HG02571 (cell line): Measurements from ENCODE around the gene IQGAP2.

Experiments
- ATAC-seq: cut with Tn5 transposase; IDR thresholded peaks from one replicate; pipeline ENCODE4 v1.9.1; 2021; ENCODE audit warnings: mild to moderate bottlenecking, moderate library complexity; ENCODE audit not compliant: unreplicated experiment

Gene IQGAP2

GRCh38 chr5:76556511-76557221 is 153.6 kb downstream of the IQGAP2 start:
- peak; percentile 90 for ATAC-seq

DNA sequence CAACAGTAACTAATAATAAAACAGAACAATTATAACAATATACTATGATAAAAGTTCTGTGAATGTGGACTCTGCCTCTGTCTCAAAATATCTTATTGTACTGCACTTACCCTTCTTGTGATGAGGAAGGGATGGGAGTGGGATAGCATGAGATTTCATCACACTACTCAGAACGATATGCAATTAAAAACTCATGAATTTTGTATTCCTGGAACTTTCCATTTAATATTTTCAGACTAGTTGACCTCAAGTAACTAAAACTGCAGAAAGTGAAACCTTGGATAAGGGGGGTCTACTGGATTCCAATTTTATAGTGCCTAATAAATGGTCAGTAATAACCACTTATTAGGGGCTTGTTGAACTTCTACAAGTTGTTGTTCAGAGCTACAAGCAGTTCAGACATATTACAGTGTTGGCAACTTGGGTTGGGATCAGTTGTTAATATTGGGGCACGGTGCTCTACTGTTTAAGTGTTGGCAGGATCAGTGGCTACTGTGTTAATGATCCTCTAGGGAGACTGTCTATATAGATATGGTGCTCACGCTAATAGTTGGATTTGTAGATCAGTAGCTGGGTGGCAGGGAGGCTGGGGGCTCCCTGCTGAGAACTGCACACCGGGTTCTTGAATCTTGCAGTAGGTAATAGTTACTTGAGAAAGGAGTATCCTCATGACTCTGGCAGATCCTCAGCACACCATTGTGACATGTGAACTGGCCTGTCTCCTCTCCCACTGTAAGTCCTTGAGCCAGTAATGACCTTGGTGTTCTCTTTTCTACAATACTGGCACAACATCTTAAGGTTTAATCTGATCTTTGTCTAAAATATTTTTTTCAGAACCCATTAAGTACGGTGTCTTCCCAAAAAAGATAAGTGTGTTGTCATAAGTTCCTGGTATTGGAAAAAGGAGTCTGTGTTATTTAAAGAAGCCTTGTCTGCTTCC is 158.1 kb downstream of the IQGAP2 start:
- no peak for ATAC-seq

- ATAC-seq = no peak
Observed at GRCh38 chr5:76561959-76562358, 158.9 kb downstream of the IQGAP2 start.

DNA sequence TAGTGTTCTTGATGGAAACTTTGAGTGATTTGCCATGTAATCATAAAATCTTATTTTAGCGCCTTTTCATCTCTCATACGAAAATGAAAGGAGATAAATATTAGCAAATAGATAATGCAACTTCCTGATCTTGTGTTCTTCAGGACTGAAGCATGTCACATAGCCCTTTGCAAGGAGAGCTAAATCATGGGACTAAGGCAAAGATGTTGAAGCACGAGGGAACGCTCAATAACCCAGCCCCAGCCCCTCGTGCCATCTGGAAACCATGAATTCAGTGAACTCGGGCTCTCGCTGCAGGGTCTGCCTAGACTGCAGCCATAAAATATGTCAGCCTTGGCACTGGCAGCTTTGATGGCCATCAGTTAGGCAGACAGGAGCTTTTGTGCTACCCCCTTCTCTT is 161.9 kb downstream of the IQGAP2 start:
- ATAC-seq = no peak

- no peak for ATAC-seq
Observed at GRCh38 chr5:76570153-76570552, 167.1 kb downstream of the IQGAP2 start.

- no peak for ATAC-seq
Observed at GRCh38 chr5:76571559-76571958, 168.5 kb downstream of the IQGAP2 start.

GRCh38 chr5:76576450-76576849 is 173.4 kb downstream of the IQGAP2 start:
- no peak for ATAC-seq

- no peak for ATAC-seq
Observed at GRCh38 chr5:76576996-76577395, 173.9 kb downstream of the IQGAP2 start.

DNA sequence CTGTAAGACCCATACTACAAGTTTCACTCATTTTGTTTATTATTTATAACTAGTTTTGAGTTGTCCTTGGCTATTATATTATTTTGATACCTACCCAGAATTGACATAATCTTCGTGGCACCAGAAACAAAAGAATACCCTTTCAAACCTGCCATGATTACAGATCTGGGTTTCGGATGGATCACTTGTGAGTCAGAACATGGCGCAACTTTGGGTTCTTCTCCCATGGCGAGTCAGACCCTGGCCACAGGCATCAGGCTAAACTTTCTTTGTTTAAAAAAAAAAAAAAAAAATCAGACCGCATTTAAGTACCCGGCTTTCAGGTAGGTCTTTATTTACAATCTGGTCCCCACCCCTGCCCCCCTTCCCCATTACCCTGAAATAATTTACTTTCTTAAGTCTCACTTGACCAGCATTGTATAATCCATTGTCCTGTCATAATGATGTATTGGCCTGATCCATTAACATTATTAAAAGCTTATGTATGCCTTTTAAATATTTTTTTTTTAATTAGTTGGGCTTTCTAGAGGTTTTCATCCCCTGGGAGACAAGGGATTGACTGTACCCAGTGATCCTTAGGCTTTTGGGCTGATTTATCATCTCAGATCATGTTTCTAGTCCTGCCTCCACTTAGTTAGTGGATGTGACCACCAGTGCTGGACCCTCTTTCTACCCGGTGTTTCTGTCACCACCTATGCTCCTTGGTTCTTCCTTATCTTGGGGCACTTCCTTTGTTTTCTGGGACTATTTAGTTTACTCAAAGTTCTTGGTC is 176.3 kb downstream of the IQGAP2 start:
- no peak for ATAC-seq

- no peak for ATAC-seq
Observed at GRCh38 chr5:76580981-76581380, 177.9 kb downstream of the IQGAP2 start.

DNA sequence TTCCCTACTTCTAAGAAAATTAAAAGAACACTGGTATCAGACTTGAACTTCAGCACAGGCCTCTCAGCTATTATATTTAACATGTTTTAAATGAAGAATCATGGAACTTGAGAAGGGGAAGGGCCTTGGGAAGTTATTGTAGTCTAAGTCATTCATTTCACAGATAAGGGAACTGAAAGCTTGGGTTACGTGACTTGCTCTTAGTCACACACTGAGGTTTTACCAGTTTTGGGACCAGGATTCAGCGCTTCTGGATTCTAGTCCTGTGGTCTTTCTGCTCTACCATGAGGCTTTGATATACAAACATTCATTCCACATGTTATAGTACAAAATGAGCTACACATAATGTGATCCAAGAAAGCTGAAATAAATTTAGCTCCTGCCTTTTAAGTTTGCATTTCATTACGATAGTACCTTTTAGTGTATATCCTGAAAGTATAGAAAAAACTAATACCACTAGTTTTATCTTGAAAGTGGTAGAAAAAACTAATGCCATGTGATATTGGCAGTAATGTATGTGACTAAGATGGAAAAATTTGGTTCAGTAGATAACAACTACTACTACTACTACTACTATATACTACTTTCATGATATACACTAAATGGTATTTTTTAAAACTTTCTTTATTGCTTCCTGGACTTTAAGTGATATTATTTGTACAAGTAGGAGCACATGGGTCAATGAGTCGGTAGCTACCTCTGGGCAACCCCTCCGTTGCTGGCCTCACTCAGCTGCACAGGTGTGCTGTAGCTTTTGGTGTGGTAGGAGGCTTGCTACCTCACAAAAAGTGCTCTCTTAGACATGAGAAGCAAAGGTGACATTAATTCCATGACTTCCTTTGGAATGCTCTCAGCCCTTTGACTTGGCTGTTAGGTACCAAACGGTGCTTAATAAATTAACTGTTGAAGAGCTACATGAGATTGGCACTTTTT is 179.4 kb downstream of the IQGAP2 start:
- peak; percentile 90 for ATAC-seq

- ATAC-seq = no peak
Observed at GRCh38 chr5:76583163-76584047, 180.3 kb downstream of the IQGAP2 start.

DNA sequence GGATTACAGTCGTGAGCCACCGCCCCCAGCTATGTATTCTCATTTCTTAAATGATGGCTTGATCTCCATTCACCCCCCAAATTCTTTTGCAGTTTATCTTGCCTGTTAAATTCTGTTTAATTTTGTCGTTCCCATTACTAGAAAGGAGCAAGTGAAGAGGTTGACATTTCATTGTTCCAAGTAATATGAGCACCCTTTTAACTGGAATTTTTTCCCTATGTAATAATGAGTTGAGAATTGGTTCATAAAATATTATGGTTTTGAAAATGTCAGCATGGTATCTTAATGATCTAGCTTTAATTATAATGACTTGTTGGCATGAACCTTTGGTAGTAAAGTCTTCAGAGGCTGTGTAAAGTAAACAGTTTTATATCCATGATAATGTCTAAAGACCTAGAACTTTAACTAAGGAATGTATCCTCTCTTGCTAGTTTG is 182.7 kb downstream of the IQGAP2 start:
- ATAC-seq = no peak

DNA sequence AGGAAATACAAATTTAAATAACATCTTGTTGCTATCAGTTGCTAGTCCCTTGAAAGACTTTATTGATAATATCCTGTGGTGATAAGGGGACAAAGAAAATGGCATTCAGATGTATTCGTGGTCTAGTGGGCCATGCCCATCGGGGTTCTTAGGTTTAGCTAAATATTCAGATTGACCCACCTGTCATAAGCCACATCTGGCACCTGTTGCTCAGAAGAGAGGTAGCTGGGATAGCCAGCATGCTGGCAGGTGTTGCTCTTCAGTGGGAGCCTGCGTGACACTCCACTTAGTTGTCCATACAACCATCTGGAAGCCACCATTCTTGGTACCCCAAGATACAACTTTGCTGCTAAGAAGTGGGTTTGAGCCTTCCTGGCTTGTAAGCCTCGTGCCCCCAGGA is 183.4 kb downstream of the IQGAP2 start:
- ATAC-seq = no peak

GRCh38 chr5:76590027-76590426 is 186.9 kb downstream of the IQGAP2 start:
- peak; percentile 97 for ATAC-seq

DNA sequence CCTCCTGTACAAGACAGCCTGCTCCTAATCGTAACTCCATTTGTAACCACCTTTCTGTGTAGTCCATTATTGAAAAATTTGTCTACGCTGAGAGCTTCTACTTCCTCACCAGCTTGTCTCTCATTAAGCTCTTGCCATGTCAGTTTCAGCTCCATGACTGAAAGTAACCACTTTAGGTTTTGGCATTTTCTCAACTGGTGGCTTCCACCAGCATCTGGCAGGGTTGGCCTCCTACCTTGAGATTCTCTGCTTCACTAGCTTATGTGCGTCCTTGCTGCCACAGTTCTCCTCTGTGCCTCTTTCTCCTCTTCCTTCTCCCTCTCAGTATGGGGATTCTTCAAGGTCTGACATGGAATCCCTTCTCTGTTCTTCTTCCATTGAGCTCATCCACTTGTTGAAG is 188.3 kb downstream of the IQGAP2 start:
- no peak for ATAC-seq

DNA sequence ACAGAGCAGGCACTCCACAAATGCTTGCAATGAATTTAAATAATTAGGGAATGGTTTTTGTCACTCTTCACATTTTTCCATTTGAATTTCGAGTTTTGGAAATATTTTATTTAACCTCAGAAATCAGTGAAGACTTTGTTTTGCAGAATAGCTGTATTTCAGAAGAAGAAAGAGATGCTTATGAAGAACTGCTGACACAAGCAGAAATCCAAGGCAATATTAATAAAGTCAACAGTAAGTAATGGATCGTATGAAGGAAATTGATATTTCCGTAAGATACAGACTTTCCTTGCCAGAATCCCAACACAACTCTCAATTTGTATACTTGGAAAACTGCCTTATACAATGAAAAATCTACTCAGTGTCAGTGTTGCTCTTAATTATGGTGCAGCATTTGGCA is 189.6 kb downstream of the IQGAP2 start:
- ATAC-seq = no peak

DNA sequence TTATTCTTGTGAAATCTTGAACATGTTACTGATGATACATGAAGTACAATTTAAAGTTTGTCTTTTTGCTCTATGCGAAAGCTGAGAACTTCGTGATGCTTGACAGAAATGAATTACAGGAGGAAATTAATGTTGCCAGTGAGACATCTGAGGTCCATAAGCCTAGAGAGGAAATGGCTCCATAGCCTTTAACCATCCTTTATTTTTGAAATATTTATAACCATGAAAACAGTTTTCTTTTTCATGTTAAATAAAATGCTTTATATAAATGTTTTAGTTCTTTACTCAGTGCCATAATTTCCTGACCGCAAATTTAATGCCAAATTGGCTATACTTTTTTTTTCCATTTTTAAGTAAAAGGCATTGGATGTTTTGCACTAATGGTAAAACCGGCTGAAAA is 191.0 kb downstream of the IQGAP2 start:
- no peak for ATAC-seq

GRCh38 chr5:76595755-76596481 is 192.8 kb downstream of the IQGAP2 start:
- ATAC-seq = no peak
